MM.1S (cell line): ENCODE data around the gene CHMP6.

Experiments used
- EZH2 ChIP-seq: fragments of 300-600 bp; sonication (generic); optimal IDR thresholded peaks from 2 replicates; pipeline ENCODE3; 2017; ENCODE audit warnings: low read depth, mild to moderate bottlenecking, antibody characterized with exemption, low read length, mixed read lengths
- EZH2phosphoT487 ChIP-seq: fragments of 300-600 bp; sonication (generic); IDR thresholded peaks from 2 replicates; pipeline ENCODE4 v1.6.1; 2018; ENCODE audit warnings: antibody characterized with exemption, low read length
- TF ChIP-seq, protein P1 (sequence below): fragments of 300-600 bp; sonication (generic); IDR thresholded peaks from 2 replicates; pipeline ENCODE4 v1.5.1; 2016; ENCODE audit warnings: antibody characterized with exemption, low read length, mixed read lengths

DNA sequence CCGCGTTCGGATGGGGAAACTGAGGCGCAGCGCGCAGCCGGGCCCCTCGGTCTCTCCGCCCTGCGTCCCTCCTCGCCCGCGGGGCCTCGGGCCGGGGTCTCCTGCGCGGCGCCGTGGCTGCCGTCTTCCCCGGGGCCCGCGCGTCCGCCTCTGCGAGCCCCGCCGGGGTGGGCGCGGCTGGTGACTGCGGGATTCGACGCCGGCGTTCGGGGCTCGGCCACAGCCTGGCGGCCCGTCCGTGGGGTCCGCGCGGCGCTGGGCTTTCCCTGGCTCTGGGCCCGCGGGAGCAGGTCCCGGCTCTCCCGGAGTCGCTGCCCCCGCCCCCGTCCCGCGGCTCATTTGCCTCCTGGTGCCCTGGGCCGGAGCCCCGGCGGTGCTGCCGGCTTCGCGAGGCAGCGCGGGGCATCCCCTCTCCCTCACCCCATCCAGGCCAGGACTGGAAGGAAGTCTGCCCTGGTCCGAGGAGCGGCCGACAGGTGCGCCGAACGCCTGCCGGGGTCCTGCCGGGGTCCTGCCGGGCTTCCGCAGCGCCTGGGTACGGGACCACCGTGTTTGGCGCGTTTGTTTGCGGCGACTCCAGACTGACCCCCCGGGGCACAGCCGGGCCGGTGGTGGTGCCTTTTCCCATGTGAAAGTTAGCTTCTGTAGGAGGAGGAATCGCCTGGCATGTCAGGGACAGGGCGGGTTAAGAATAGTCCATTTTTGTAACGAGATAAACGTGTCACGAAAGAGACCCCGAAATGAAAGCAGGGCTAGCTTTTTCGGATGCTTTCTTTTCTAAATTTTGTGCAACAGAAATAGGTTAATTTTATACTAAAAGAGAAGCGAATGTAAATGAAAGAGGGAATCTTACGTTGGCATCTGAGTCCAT lies 671 bp downstream of the CHMP6 start:
- TF ChIP-seq, protein P1, sequence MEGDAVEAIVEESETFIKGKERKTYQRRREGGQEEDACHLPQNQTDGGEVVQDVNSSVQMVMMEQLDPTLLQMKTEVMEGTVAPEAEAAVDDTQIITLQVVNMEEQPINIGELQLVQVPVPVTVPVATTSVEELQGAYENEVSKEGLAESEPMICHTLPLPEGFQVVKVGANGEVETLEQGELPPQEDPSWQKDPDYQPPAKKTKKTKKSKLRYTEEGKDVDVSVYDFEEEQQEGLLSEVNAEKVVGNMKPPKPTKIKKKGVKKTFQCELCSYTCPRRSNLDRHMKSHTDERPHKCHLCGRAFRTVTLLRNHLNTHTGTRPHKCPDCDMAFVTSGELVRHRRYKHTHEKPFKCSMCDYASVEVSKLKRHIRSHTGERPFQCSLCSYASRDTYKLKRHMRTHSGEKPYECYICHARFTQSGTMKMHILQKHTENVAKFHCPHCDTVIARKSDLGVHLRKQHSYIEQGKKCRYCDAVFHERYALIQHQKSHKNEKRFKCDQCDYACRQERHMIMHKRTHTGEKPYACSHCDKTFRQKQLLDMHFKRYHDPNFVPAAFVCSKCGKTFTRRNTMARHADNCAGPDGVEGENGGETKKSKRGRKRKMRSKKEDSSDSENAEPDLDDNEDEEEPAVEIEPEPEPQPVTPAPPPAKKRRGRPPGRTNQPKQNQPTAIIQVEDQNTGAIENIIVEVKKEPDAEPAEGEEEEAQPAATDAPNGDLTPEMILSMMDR = no peak
- no peak for TF ChIP-seq EZH2
- no peak for TF ChIP-seq EZH2phosphoT487
